B cell (primary cell): Measurements from ENCODE around the gene KLRC3.

Experiments
- EZH2 ChIP-seq: IDR thresholded peaks from 2 replicates; pipeline ENCODE4 v1.6.1; 2012; ENCODE audit warnings: borderline replicate concordance, low read depth, mild to moderate bottlenecking, moderate library complexity, low read length; ENCODE audit not compliant: insufficient read depth, poor library complexity, severe bottlenecking
- TF ChIP-seq, protein P1 (sequence below): fragments of 200-600 bp; IDR thresholded peaks from one replicate; pipeline ENCODE4 v1.8.0; 2022; ENCODE audit warnings: antibody characterized with exemption, mild to moderate bottlenecking

- TF ChIP-seq, protein P1, sequence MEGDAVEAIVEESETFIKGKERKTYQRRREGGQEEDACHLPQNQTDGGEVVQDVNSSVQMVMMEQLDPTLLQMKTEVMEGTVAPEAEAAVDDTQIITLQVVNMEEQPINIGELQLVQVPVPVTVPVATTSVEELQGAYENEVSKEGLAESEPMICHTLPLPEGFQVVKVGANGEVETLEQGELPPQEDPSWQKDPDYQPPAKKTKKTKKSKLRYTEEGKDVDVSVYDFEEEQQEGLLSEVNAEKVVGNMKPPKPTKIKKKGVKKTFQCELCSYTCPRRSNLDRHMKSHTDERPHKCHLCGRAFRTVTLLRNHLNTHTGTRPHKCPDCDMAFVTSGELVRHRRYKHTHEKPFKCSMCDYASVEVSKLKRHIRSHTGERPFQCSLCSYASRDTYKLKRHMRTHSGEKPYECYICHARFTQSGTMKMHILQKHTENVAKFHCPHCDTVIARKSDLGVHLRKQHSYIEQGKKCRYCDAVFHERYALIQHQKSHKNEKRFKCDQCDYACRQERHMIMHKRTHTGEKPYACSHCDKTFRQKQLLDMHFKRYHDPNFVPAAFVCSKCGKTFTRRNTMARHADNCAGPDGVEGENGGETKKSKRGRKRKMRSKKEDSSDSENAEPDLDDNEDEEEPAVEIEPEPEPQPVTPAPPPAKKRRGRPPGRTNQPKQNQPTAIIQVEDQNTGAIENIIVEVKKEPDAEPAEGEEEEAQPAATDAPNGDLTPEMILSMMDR: no peak
- no peak for TF ChIP-seq EZH2
These were observed 50.6 kb downstream of the KLRC3 start for GRCh38 chr12:10369557-10370415.
